OCI-LY7 (cell line): ENCODE measurements around the gene ZMAT5. TPM values are rescaled to one million over a fixed set of nuclear protein-coding genes. Genes with fewer than 3 reads are reported as not detected.

Experiments used
- BruUV-seq: library from RNA; stranded (reverse); fragments of 400-500 nt; replicated peaks from 2 replicates; lab custom pipeline; 2021; lab: Mats Ljungman, UMichigan
- CTCF ChIA-PET: fragments of 300-600 bp; sonication (Branson Sonifier 250); formaldehyde crosslinking; loops from one replicate; lab custom pipeline; 2022; ENCODE audit warnings: antibody characterized with exemption; ENCODE audit not compliant: unreplicated experiment; lab: Charles Lee
- POLR2A ChIA-PET: fragments of 300-600 bp; sonication (Branson Sonifier 250); formaldehyde crosslinking; loops from one replicate; lab custom pipeline; 2022; ENCODE audit warnings: antibody characterized with exemption; lab: Charles Lee
- DNase-seq: peaks from one replicate; pipeline ENCODE4 v3.0.0-alpha.2; 2015; ENCODE audit warnings: low spot score
- H2AFZ ChIP-seq: fragments of 200-600 bp; sonication (generic), shearing (Covaris generic); 2 replicates; pipeline ENCODE4 v1.6.1; 2014; ENCODE audit warnings: mild to moderate bottlenecking, antibody characterized with exemption, low read length, moderate library complexity
- H3K27ac ChIP-seq: fragments of 200-600 bp; sonication (generic); 2 replicates; pipeline ENCODE4 v1.5.1; 2014; ENCODE audit warnings: mixed run types, low read depth, mild to moderate bottlenecking, moderate library complexity, low read length, inconsistent platforms; ENCODE audit not compliant: poor library complexity, severe bottlenecking
- H3K36me3 ChIP-seq: fragments of 200-600 bp; sonication (generic); 2 replicates; pipeline ENCODE4 v1.6.1; 2014; ENCODE audit warnings: mild to moderate bottlenecking, antibody characterized with exemption, low read length, moderate library complexity, mixed read lengths; ENCODE audit not compliant: insufficient read depth
- H3K4me1 ChIP-seq: fragments of 200-600 bp; sonication (generic); 2 replicates; pipeline ENCODE4 v1.5.1; 2014; ENCODE audit warnings: mild to moderate bottlenecking, low read length; ENCODE audit not compliant: insufficient read depth, poor library complexity, severe bottlenecking
- H3K4me2 ChIP-seq: fragments of 200-600 bp; sonication (generic); 2 replicates; pipeline ENCODE4 v1.6.1; 2014; ENCODE audit warnings: mild to moderate bottlenecking, low read length
- H3K4me3 ChIP-seq: fragments of 200-600 bp; sonication (generic); 2 replicates; pipeline ENCODE4 v1.5.1; 2014; ENCODE audit warnings: mild to moderate bottlenecking, low read depth, low read length; ENCODE audit not compliant: poor library complexity, severe bottlenecking
- H3K79me2 ChIP-seq: fragments of 200-600 bp; sonication (generic); 2 replicates; pipeline ENCODE4 v1.6.1; 2016; ENCODE audit warnings: low read depth, mild to moderate bottlenecking, low read length, moderate library complexity, mixed read lengths; ENCODE audit not compliant: insufficient read depth
- H3K9me2 ChIP-seq: fragments of 200-600 bp; sonication (generic); 2 replicates; pipeline ENCODE4 v1.6.1; 2016; ENCODE audit warnings: mild to moderate bottlenecking, low read length, mixed read lengths; ENCODE audit not compliant: insufficient read depth
- H3K9me3 ChIP-seq: fragments of 200-600 bp; sonication (generic); 2 replicates; pipeline ENCODE4 v1.6.1; 2014; ENCODE audit warnings: mild to moderate bottlenecking, mixed run types, low read length, mixed read lengths
- H4K20me1 ChIP-seq: fragments of 200-600 bp; sonication (generic); 2 replicates; pipeline ENCODE4 v1.6.1; 2014; ENCODE audit warnings: mild to moderate bottlenecking, antibody characterized with exemption, low read length, moderate library complexity, mixed read lengths; ENCODE audit not compliant: insufficient read depth
- EZH2phosphoT487 ChIP-seq: fragments of 200-600 bp; sonication (generic); IDR thresholded peaks from 2 replicates; pipeline ENCODE4 v1.6.1; 2018; ENCODE audit warnings: low read depth, borderline replicate concordance, mild to moderate bottlenecking, mixed run types, antibody characterized with exemption, low read length, moderate library complexity, mixed read lengths
- intact Hi-C: fragments of 100-400 bp; cut with micrococcal nuclease; formaldehyde crosslinking; loops from one replicate; pipeline ENCODE4 v1.10.0; 2022; ENCODE audit not compliant: unreplicated experiment
- total RNA-seq, 2 experiments: library from RNA; depleted of rRNA in 1 of 2; stranded (reverse); fragments of >200 nt in 1 of 2; shearing (Covaris generic) in 1 of 2; gene quantifications; 2 replicates each; pipeline ENCODE4 v1.2.3, GENCODE V29; 2014 to 2022
- TF ChIP-seq, protein P1 (sequence below): fragments of 200-600 bp; sonication (generic); conservative IDR thresholded peaks from 2 replicates; pipeline ENCODE4 v1.5.1; 2014; ENCODE audit warnings: mild to moderate bottlenecking, antibody characterized with exemption, low read length, moderate library complexity, mixed read lengths

The ZMAT5 gene
- total RNA-seq, 2 experiments from 2014 or later = 19.1 to 21.2 TPM

GRCh38 chr22:29748248-29748893 lies 18.4 kb downstream of the ZMAT5 start:
- intact Hi-C loops = no loop called here
- TF ChIP-seq, protein P1, sequence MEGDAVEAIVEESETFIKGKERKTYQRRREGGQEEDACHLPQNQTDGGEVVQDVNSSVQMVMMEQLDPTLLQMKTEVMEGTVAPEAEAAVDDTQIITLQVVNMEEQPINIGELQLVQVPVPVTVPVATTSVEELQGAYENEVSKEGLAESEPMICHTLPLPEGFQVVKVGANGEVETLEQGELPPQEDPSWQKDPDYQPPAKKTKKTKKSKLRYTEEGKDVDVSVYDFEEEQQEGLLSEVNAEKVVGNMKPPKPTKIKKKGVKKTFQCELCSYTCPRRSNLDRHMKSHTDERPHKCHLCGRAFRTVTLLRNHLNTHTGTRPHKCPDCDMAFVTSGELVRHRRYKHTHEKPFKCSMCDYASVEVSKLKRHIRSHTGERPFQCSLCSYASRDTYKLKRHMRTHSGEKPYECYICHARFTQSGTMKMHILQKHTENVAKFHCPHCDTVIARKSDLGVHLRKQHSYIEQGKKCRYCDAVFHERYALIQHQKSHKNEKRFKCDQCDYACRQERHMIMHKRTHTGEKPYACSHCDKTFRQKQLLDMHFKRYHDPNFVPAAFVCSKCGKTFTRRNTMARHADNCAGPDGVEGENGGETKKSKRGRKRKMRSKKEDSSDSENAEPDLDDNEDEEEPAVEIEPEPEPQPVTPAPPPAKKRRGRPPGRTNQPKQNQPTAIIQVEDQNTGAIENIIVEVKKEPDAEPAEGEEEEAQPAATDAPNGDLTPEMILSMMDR = no peak
- no peak for TF ChIP-seq EZH2phosphoT487
- Histone ChIP-seq H3K4me2 (no peak overlapping the region), H2AFZ (no peak overlapping the region), H4K20me1 (no peaks in the 10 kb centered on the region), H3K4me1 (no peaks in the 10 kb centered on the region), H3K27ac (no peak overlapping the region), H3K9me2 (no peaks in the 10 kb centered on the region), H3K9me3 (no peaks in the 10 kb centered on the region), H3K4me3 (no peak overlapping the region), H3K79me2 (no peaks in the 10 kb centered on the region), H3K36me3 (no peaks in the 10 kb centered on the region)
- DNase-seq = no peak
- BruUV-seq = no TSS peak
- POLR2A ChIA-PET = no interaction called here
- CTCF ChIA-PET = interaction anchor here (0.6 kb wide), 1 partner anchor 90 kb away, joined by 4 read pairs; no protein-coding TSS in a partner anchor

DNA sequence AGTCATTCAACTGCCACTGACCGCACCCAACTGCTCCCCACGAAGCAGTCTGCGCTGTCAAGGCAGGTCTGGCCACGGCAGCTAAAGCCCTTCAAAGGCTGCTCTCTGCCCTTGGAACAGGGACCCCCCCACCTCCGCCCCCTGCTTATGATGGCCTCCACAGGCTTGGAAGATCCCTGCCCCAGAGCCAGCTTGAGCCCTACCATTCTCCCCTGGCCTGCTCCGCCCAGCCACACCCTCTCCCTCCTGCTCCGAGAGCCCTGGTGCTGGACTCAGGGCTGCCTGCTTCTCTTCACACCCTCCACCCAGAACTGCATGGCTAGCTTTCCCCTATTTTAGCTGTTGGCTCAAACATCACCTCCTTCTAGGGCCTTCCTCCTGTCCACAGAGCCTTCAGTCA lies 19.0 kb downstream of the ZMAT5 start:
- no peak overlapping the region for H2AFZ ChIP-seq
- no peak for DNase-seq
- no peaks in the 10 kb centered on the region for H3K79me2 ChIP-seq
- TF ChIP-seq, protein P1 = no peak
- POLR2A ChIA-PET = no interaction called here
- H3K4me3 ChIP-seq = no peak overlapping the region
- CTCF ChIA-PET = interaction anchor here (0.6 kb wide), 2 partner anchors 90 to 325 kb away, joined by 3 to 4 read pairs; no protein-coding TSS in a partner anchor
- no peak overlapping the region for H3K27ac ChIP-seq
- BruUV-seq = no TSS peak
- H3K4me2 ChIP-seq = no peak overlapping the region
- H3K9me2 ChIP-seq = no peaks in the 10 kb centered on the region
- no peaks in the 10 kb centered on the region for H3K4me1 ChIP-seq
- no peaks in the 10 kb centered on the region for H3K9me3 ChIP-seq
- no peaks in the 10 kb centered on the region for H4K20me1 ChIP-seq
- intact Hi-C loops = no loop called here
- no peaks in the 10 kb centered on the region for H3K36me3 ChIP-seq

- ChIA-PET POLR2A (interaction anchor here (0.6 kb wide), 2 partner anchors 137 to 326 kb away, joined by 4 to 5 read pairs; no protein-coding TSS in a partner anchor), CTCF (no interaction called here)
- H3K36me3 ChIP-seq = no peaks in the 10 kb centered on the region
- no peak for DNase-seq
- BruUV-seq = no TSS peak
- H3K9me3 ChIP-seq = no peaks in the 10 kb centered on the region
- H3K27ac ChIP-seq = no peak overlapping the region
- H4K20me1 ChIP-seq = no peaks in the 10 kb centered on the region
- intact Hi-C loops = no loop called here
- no peak for TF ChIP-seq EZH2phosphoT487
- TF ChIP-seq, protein P1 = no peak
- no peak overlapping the region for H3K4me3 ChIP-seq
- H3K79me2 ChIP-seq = no peaks in the 10 kb centered on the region
- no peaks in the 10 kb centered on the region for H3K4me1 ChIP-seq
- H2AFZ ChIP-seq = no peak overlapping the region
- no peaks in the 10 kb centered on the region for H3K9me2 ChIP-seq
- no peak overlapping the region for H3K4me2 ChIP-seq
These were observed 21.9 kb downstream of the ZMAT5 start for GRCh38 chr22:29744902-29745301.
